Fibroblast of skin of abdomen (primary cell): ENCODE measurements around the gene IRF1.
"Not testable (repeated sequence)": the region's sequence is repeated elsewhere in the genome, so short reads cannot be mapped to it uniquely, and the experiment has no call there.

Experiments used
- DNase-seq: peaks from one replicate; pipeline ENCODE4 v3.0.0-alpha.2; 2013

The IRF1 gene

GRCh38 chr5:132486318-132487094 lies 4.1 kb downstream of the IRF1 start:
- DNase-seq = no peak

DNA sequence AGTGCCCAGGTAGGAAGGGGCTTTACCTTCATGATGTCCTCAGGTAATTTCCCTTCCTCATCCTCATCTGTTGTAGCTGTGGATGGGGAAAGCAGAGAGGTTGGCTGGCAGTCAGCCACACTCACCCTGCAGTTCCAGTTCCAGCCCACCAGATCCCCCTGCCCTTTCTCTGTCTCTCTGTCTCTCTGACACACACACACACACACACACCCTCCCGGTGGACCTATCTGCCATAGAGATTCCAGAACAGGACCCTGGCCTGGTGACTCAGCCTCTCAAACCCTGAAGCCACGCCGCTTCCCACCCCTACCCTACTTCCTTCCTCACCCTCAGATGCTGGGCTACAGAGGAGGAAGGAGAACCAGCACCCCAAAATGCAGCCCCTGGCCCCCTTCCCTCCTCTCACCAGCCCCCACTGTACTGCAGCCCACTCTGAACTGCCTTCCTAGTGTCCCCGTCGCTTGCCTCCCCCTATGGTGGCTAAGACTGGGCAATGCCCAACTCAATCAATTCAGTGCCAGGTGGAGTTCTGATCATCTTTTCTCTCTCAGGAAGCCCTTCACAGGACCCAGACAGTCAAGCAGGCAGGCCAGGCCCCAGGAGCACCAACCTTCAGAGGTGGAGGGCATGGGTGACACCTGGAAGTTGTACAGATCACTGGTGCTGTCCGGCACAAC lies 4.8 kb downstream of the IRF1 start:
- DNase-seq = no peak

- DNase-seq = not testable (repeated sequence)
Observed at GRCh38 chr5:132484876-132485640, 5.5 kb downstream of the IRF1 start.

DNA sequence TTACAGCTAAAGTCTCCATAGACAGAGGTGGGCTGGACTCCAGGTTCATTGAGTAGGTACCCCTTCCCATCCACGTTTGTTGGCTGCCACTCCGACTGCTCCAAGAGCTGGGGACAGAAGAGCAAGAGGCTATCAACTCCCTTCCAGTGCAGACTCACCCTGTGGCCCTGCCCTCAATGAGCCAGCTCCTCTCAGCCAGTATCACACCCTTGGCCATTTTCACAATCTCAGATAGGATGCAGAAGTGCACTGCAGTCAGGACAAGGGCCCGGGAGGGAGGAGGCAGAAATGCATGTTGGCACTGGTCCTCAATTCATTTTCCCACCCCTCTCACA lies 6.2 kb downstream of the IRF1 start:
- DNase-seq = no peak

DNA sequence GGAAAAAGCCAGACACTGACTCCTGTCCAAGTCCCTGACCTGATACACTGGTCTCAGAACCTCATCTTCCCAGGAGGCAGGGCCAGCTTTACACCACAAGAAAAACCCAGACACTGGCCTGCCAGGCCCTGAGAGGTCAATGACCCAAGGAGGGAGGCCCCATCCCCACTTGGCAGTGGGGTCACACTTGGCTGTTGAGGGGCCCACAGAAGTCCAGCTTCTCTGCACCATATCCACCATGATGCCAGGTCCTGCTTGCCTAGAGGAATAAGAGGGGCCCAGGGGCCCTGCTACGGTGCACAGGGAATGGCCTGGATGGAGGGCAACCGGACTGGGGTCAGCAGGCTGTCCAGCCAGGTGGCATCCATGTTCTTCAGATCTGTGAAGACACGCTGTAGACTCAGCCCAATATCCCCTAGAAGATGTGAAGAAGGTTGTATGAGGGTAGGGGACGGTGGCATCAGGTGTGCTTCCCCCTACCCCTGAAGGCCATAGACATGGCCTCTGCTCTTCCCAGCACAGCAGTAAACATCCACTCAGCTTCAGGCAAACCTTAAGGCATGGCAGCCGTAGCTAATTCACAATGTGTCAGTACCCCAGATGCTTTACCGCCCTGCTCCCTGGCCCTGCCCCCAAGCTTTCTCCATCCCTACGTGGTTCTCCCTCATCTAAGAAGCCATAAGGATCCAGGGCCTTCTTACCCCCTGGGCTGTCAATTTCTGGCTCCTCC lies 6.7 kb downstream of the IRF1 start:
- DNase-seq = no peak

DNA sequence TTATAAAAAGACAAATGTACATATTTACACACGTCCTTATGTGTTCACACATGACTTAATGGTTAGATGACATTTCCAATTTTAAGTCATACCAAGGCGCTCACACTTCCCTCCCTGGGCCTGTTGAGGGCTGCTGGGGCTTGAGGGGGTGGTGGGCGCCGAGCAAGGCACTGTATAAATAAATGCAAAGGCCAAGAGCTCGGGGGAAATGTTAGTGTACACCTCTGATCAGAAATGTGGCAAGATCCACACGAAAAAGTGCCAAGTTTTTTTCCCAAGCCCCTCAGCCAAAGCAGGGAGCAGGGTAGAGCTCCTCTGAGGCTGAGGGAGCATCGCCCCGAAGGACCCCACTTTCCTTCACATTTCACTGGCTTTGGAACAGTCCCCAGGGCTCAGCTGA lies 7.5 kb downstream of the IRF1 start:
- no peak for DNase-seq

GRCh38 chr5:132481596-132482211 lies 8.9 kb downstream of the IRF1 start:
- DNase-seq = no peak

DNA sequence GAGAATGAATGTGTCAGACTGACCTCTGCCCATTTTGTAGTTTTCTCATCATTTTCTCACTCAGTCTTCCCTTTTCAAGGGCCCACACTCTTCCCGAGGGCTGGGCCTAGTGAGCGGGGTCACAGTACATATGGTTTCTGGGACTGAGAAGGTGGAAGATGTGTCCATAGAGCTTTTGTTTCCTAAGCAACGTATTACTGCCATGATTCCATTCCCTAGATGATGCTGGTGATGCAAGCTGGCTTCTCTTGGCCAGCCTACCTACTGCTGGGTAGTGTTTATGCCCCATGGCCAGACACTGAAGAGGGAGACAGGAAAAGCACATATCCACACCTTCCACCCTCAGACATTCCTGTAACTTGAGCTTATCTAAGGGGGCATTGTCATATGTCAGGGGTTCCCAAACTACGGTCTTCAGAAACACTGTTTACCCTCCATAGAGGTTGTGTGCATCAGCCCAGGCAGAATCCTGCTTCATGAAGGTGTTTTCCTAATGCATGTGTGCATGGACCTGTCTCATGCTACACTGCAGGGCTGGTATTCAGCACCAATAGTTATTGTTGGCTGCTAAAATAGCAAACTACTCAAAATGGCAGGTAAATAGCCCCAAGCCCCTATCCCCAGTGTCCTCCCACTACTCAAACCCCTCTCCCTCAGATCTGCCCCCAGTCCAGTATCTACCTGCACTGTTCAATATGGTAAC lies 9.5 kb downstream of the IRF1 start:
- DNase-seq = no peak

GRCh38 chr5:132480546-132480892 lies 10.1 kb downstream of the IRF1 start:
- DNase-seq = no peak

DNA sequence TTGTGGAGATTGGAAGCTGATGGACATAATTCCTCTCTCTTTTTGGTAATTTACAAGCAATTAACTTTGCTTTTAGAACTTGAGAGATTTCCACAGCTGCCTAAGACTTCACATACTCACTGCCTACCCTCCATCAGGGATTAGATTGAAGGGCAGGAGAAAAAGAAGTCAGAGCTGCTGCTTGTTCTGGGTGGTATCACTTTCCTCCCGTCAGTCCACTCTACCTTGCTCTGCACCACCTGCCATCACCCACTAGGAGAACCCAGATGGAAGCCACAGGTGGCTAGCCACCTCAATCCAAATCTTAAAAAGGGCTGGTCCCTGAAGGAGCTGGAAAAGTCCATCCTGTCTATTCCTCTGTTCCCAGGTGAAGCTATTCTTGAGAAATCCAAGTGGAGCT lies 10.5 kb downstream of the IRF1 start:
- DNase-seq = no peak

- DNase-seq = no peak
Observed at GRCh38 chr5:132479111-132479951, 11.2 kb downstream of the IRF1 start.

GRCh38 chr5:132478366-132478871 lies 12.2 kb downstream of the IRF1 start:
- no peak for DNase-seq

- no peak for DNase-seq
Observed at GRCh38 chr5:132477784-132478365, 12.7 kb downstream of the IRF1 start.

- DNase-seq = no peak
Observed at GRCh38 chr5:132476876-132477781, 13.4 kb downstream of the IRF1 start.

GRCh38 chr5:132475987-132476875 lies 14.3 kb downstream of the IRF1 start:
- no peak for DNase-seq

DNA sequence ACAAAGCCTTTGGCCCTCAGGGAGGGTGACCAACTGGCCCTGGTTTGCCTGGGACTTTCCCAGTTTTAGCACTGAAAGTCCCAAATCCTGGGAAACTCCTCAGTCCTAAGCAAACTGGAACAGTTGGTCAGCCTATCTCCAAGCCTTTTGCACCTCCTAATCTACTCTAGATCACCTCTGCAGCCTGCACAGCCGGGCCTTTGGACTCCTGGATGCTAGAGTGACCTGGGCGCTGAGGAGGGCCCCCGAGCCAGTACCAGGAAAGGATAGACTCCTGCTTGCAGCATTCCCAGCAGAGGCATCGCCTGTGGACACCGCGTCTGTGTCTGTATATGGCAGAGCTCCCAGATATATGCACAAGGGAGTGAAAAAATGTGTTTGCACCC lies 15.1 kb downstream of the IRF1 start:
- no peak for DNase-seq

DNA sequence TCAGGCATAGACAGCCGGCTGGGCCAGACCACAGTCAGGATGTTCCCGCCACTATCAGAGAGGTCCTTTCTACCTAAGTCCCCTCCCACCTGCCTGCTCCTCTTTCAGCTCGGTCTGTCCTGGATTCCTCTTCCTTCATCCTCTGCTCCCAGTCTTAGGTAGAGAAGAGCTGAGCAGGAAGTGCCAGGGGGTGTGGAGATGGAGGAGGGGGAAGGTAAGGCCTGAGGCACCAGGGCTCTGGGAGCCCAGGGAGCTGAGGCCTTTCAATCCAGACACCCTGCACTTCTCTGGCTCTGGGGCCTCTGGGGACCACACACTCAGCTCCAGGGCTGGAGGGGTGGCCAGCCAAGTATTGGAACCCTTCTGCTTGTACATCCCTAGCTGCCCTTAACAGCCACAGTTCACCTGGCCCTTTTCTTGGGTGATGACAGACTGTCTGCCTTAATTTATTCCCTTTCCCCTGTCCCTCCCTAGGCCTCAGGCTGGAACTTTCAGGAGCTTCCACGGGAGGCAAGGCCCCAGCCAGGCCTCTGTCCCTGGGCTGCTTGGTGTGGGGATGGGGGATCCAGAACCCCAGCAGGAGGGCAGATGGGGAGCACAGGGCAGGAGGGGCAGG lies 15.6 kb downstream of the IRF1 start:
- DNase-seq = no peak
